IMR-90 (cell line): ENCODE measurements around the gene CEP68. TPM values are rescaled to one million over a fixed set of nuclear protein-coding genes. Genes with fewer than 3 reads are reported as not detected.

ENCODE experiments used
- ATAC-seq: fragments of 200-7000 bp; cut with Tn5 transposase; 2 replicates; pipeline ENCODE4 v1.9.1; 2020; ENCODE audit warnings: low read depth, mild to moderate bottlenecking, moderate library complexity
- BruUV-seq: library from RNA; stranded (reverse); fragments of 400-500 nt; replicated peaks from 2 replicates; lab custom pipeline; 2021; lab: Mats Ljungman, UMichigan
- CTCF ChIA-PET: fragments of 300-600 bp; formaldehyde crosslinking; extraction: SDS; loops from one replicate; lab custom pipeline; 2021; ENCODE audit warnings: antibody characterized with exemption; lab: Yijun Ruan, JAX
- POLR2A ChIA-PET: fragments of 300-600 bp; sonication (Branson Sonifier 250); formaldehyde crosslinking; loops from one replicate; lab custom pipeline; 2022; ENCODE audit warnings: antibody characterized with exemption; ENCODE audit not compliant: unreplicated experiment; lab: Charles Lee
- DNase-seq: peaks from one replicate; pipeline ENCODE4 v3.0.0; 2013
- H2AFZ ChIP-seq: replicated peaks from 2 replicates; pipeline ENCODE3; 2013; ENCODE audit warnings: low read length, mild to moderate bottlenecking; ENCODE audit not compliant: poor library complexity
- H2AK5ac ChIP-seq: 2 replicates; pipeline ENCODE4 v1.6.1; 2013; ENCODE audit warnings: low read depth, low read length, inconsistent platforms
- H2AK9ac ChIP-seq: replicated peaks from 2 replicates; pipeline ENCODE3; 2013; ENCODE audit warnings: mild to moderate bottlenecking, low read depth, low read length, moderate library complexity; ENCODE audit not compliant: poor library complexity
- H2BK120ac ChIP-seq: 2 replicates; pipeline ENCODE4 v1.6.1; 2013; ENCODE audit warnings: low read depth, low read length, inconsistent platforms
- H2BK15ac ChIP-seq: 3 replicates; pipeline ENCODE4 v1.6.1; 2013; ENCODE audit warnings: low read depth, low read length, inconsistent platforms
- H2BK20ac ChIP-seq: 2 replicates; pipeline ENCODE4 v1.6.1; 2013; ENCODE audit warnings: low read depth, mild to moderate bottlenecking, inconsistent platforms, low read length, moderate library complexity
- H2BK5ac ChIP-seq: 2 replicates; pipeline ENCODE4 v1.6.1; 2013; ENCODE audit warnings: mild to moderate bottlenecking, low read depth, low read length, inconsistent platforms; ENCODE audit not compliant: poor library complexity, severe bottlenecking
- H3K14ac ChIP-seq: replicated peaks from 2 replicates; pipeline ENCODE4 v1.6.1; 2013; ENCODE audit warnings: low read depth, low read length, inconsistent platforms
- H3K18ac ChIP-seq: 2 replicates; pipeline ENCODE4 v1.6.1; 2013; ENCODE audit warnings: low read depth, low read length, control low read depth
- H3K23ac ChIP-seq: 2 replicates; pipeline ENCODE4 v1.6.1; 2013; ENCODE audit warnings: low read depth, low read length, inconsistent platforms
- H3K27ac ChIP-seq: 2 replicates; pipeline ENCODE4 v1.5.1; 2013; ENCODE audit warnings: mild to moderate bottlenecking, control low read depth, low read length; ENCODE audit not compliant: insufficient read depth
- H3K27me3 ChIP-seq: 2 replicates; pipeline ENCODE4 v1.6.1; 2013; ENCODE audit warnings: low read length; ENCODE audit not compliant: control insufficient read depth, insufficient read depth
- H3K36me3 ChIP-seq: 2 replicates; pipeline ENCODE4 v1.6.1; 2013; ENCODE audit warnings: low read length, mixed read lengths; ENCODE audit not compliant: control insufficient read depth, insufficient read depth
- H3K4ac ChIP-seq: 2 replicates; pipeline ENCODE4 v1.6.1; 2013; ENCODE audit warnings: low read depth, low read length, inconsistent platforms
- H3K4me1 ChIP-seq: 2 replicates; pipeline ENCODE4 v1.6.1; 2013; ENCODE audit warnings: low read length, mixed read lengths; ENCODE audit not compliant: control insufficient read depth, insufficient read depth
- H3K4me2 ChIP-seq: 2 replicates; pipeline ENCODE4 v1.6.1; 2013; ENCODE audit warnings: low read depth, mild to moderate bottlenecking, control low read depth, low read length, moderate library complexity
- H3K4me3 ChIP-seq: 2 replicates; pipeline ENCODE4 v1.5.1; 2013; ENCODE audit warnings: low read depth, mild to moderate bottlenecking, control low read depth, low read length, moderate library complexity; ENCODE audit not compliant: insufficient read depth
- H3K56ac ChIP-seq: 2 replicates; pipeline ENCODE4 v1.6.1; 2013; ENCODE audit warnings: low read length, inconsistent platforms; ENCODE audit not compliant: insufficient read depth; ENCODE audit errors: extremely low read depth
- H3K79me1 ChIP-seq, 2 experiments: 2 replicates each; pipeline ENCODE4 v1.6.1; 2013; ENCODE audit warnings: low read length in 2 of 2, inconsistent platforms in 1 of 2, low read depth in 1 of 2
- H3K9ac ChIP-seq: 2 replicates; pipeline ENCODE4 v1.6.1; 2013; ENCODE audit warnings: low read depth, low read length, control low read depth
- H3K9me1 ChIP-seq: 2 replicates; pipeline ENCODE4 v1.6.1; 2013; ENCODE audit warnings: low read length, inconsistent platforms; ENCODE audit not compliant: insufficient read depth
- H3K9me3 ChIP-seq: 2 replicates; pipeline ENCODE4 v1.6.1; 2013; ENCODE audit warnings: low read length; ENCODE audit not compliant: control insufficient read depth, insufficient read depth
- H4K20me1 ChIP-seq: 2 replicates; pipeline ENCODE4 v1.6.1; 2013; ENCODE audit warnings: low read length, inconsistent platforms; ENCODE audit not compliant: insufficient read depth
- H4K5ac ChIP-seq: 2 replicates; pipeline ENCODE4 v1.6.1; 2013; ENCODE audit warnings: mild to moderate bottlenecking, low read depth, low read length, control low read depth
- H4K8ac ChIP-seq, 2 experiments: 2 replicates each; pipeline ENCODE4 v1.6.1; 2013; ENCODE audit warnings: low read depth in 2 of 2, low read length in 2 of 2, control low read depth in 1 of 2, inconsistent platforms in 1 of 2
- H4K91ac ChIP-seq: 2 replicates; pipeline ENCODE4 v1.6.1; 2013; ENCODE audit warnings: low read depth, low read length, inconsistent platforms; ENCODE audit not compliant: insufficient read depth
- CEBPB ChIP-seq: IDR thresholded peaks from 2 replicates; pipeline ENCODE4 v1.6.1; 2012; ENCODE audit warnings: low read depth, low read length, improper control_type of control experiment
- CHD1 ChIP-seq: IDR thresholded peaks from 2 replicates; pipeline ENCODE4 v1.6.1; 2012; ENCODE audit warnings: low read depth, low read length, improper control_type of control experiment
- FOS ChIP-seq: fragments of 150-350 bp; IDR thresholded peaks from 2 replicates; pipeline ENCODE4 v1.6.1; 2016; ENCODE audit warnings: low read depth, low read length
- MXI1 ChIP-seq: IDR thresholded peaks from 2 replicates; pipeline ENCODE4 v1.6.1; 2012; ENCODE audit warnings: low read depth, mild to moderate bottlenecking, low read length, moderate library complexity, borderline replicate concordance
- NFE2L2 ChIP-seq: fragments of 150-350 bp; IDR thresholded peaks from 2 replicates; pipeline ENCODE4 v1.6.1; 2016; ENCODE audit warnings: low read depth, mild to moderate bottlenecking, low read length
- RCOR1 ChIP-seq: IDR thresholded peaks from 2 replicates; pipeline ENCODE4 v1.6.1; 2012; ENCODE audit warnings: mild to moderate bottlenecking, low read length, improper control_type of control experiment; ENCODE audit not compliant: insufficient replicate concordance
- RFX5 ChIP-seq: IDR thresholded peaks from 2 replicates; pipeline ENCODE4 v1.8.0; 2012; ENCODE audit warnings: low read depth, mild to moderate bottlenecking, low read length, moderate library complexity
- SMC3 ChIP-seq: fragments of 150-350 bp; IDR thresholded peaks from 2 replicates; pipeline ENCODE4 v1.6.1; 2016; ENCODE audit warnings: low read depth, mild to moderate bottlenecking, antibody characterized with exemption, low read length, moderate library complexity
- dilution Hi-C: fragments of 300-500 bp; cut with HindIII; formaldehyde crosslinking; loops from one replicate; pipeline ENCODE4 v1.14.3; 2018; ENCODE audit warnings: low sequenced_read_pairs; ENCODE audit not compliant: unreplicated experiment
- in situ Hi-C: fragments of 300-500 bp; cut with MboI; formaldehyde crosslinking; loops from 3 replicates; pipeline ENCODE4 v1.14.3; 2019; ENCODE audit warnings: low sequenced_read_pairs, inconsistent platforms, mixed read lengths
- intact Hi-C: fragments of 100-400 bp; cut with micrococcal nuclease; formaldehyde crosslinking; loops from 2 replicates; pipeline ENCODE4 v1.10.0; 2022
- polyA plus RNA-seq, 3 experiments: library from polyadenylated mRNA; depleted of rRNA; stranded (reverse); fragments of >200 nt; gene quantifications; 2 replicates each; pipeline ENCODE4 v1.2.3, GENCODE V29; 2012; ENCODE audit warnings: low replicate concordance in 1 of 3
- total RNA-seq: library from RNA; depleted of rRNA; stranded (reverse); fragments of >200 nt; gene quantifications from 2 replicates; pipeline ENCODE4 v1.2.3, GENCODE V29; 2012
- TF ChIP-seq, protein P1 (sequence below): conservative IDR thresholded peaks from 2 replicates; pipeline ENCODE4 v1.5.1; 2012; ENCODE audit warnings: mild to moderate bottlenecking, low read depth, low read length, improper control_type of control experiment
- TF ChIP-seq, protein P2 (sequence below): fragments of 150-350 bp; IDR thresholded peaks from 2 replicates; pipeline ENCODE4 v1.6.1; 2016; ENCODE audit warnings: low read depth, mild to moderate bottlenecking, low read length, moderate library complexity, borderline replicate concordance
- TF ChIP-seq, protein P3 (sequence below): fragments of 150-350 bp; IDR thresholded peaks from 2 replicates; pipeline ENCODE4 v1.6.1; 2017; ENCODE audit warnings: mild to moderate bottlenecking, antibody characterized with exemption, low read length, low read depth

Gene CEP68
- total and polyA plus RNA-seq, 2 of the 4 experiments (the other 2 are of a cell fraction): 5.5 to 5.6 TPM

DNA sequence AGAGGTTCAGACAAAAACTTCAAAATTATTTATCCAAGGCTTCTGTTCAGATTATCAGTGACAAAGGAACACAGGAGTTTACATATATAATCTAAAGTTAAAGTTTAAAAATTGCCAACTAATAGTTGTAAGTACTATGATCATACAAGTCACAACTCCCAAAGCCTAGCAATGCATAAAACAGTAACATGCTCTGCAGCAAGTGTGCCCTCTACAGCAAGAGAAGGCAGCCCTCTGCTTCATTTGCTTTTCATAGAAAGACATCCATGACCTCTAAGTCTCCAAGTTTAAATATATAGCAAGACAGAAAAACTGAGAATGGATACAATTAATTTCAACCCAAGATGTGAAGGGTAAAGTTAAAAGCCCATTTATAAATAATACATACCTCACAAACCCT is 60.4 kb downstream of the CEP68 start:
- Histone ChIP-seq H3K27ac (no peak overlapping the region), H2AK9ac (no peak overlapping the region), H2BK20ac (no peak overlapping the region), H2BK5ac (no peak overlapping the region), H3K79me1 (peaks cover 2 to 53% of the 10 kb centered on the region in 2 experiments; a peak in 3 of 4 replicates), H3K18ac (no peak overlapping the region), H3K27me3 (no peaks in the 10 kb centered on the region), H2AK5ac (no peak overlapping the region), H4K5ac (no peak overlapping the region), H3K4me2 (no peak overlapping the region), H3K4me3 (no peak overlapping the region), H3K9me1 (peaks cover 19% of the 10 kb centered on the region), H3K36me3 (0 out of 2 replicates have a peak, but pooled peaks cover 2% of the 10 kb centered on the region), H3K56ac (no peak overlapping the region), H3K23ac (no peak overlapping the region), H2BK120ac (no peak overlapping the region), H3K4me1 (peaks cover 4% of the 10 kb centered on the region), H4K20me1 (peaks cover 99% of the 10 kb centered on the region), H3K9me3 (no peaks in the 10 kb centered on the region), H2AFZ (no peak overlapping the region), H3K4ac (no peak overlapping the region), H2BK15ac (no peak overlapping the region), H3K14ac (no peak overlapping the region), H4K8ac (no peak overlapping the region), H4K91ac (no peak overlapping the region), H3K9ac (no peak overlapping the region)
- POLR2A ChIA-PET: no interaction called here
- no peak for TF ChIP-seq CEBPB
- TF ChIP-seq, protein P1, sequence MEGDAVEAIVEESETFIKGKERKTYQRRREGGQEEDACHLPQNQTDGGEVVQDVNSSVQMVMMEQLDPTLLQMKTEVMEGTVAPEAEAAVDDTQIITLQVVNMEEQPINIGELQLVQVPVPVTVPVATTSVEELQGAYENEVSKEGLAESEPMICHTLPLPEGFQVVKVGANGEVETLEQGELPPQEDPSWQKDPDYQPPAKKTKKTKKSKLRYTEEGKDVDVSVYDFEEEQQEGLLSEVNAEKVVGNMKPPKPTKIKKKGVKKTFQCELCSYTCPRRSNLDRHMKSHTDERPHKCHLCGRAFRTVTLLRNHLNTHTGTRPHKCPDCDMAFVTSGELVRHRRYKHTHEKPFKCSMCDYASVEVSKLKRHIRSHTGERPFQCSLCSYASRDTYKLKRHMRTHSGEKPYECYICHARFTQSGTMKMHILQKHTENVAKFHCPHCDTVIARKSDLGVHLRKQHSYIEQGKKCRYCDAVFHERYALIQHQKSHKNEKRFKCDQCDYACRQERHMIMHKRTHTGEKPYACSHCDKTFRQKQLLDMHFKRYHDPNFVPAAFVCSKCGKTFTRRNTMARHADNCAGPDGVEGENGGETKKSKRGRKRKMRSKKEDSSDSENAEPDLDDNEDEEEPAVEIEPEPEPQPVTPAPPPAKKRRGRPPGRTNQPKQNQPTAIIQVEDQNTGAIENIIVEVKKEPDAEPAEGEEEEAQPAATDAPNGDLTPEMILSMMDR: no peak
- no peak for TF ChIP-seq FOS
- TF ChIP-seq NFE2L2: no peak
- TF ChIP-seq, protein P2, sequence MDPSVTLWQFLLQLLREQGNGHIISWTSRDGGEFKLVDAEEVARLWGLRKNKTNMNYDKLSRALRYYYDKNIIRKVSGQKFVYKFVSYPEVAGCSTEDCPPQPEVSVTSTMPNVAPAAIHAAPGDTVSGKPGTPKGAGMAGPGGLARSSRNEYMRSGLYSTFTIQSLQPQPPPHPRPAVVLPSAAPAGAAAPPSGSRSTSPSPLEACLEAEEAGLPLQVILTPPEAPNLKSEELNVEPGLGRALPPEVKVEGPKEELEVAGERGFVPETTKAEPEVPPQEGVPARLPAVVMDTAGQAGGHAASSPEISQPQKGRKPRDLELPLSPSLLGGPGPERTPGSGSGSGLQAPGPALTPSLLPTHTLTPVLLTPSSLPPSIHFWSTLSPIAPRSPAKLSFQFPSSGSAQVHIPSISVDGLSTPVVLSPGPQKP: no peak
- TF ChIP-seq MXI1: no peak
- TF ChIP-seq SMC3: no peak
- TF ChIP-seq, protein P3, sequence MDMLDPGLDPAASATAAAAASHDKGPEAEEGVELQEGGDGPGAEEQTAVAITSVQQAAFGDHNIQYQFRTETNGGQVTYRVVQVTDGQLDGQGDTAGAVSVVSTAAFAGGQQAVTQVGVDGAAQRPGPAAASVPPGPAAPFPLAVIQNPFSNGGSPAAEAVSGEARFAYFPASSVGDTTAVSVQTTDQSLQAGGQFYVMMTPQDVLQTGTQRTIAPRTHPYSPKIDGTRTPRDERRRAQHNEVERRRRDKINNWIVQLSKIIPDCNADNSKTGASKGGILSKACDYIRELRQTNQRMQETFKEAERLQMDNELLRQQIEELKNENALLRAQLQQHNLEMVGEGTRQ: no peak
- TF ChIP-seq CHD1: no peak
- TF ChIP-seq RCOR1: no peak
- no peak for TF ChIP-seq RFX5
- ATAC-seq (no peak), DNase-seq (no peak)
- in situ Hi-C loops (no loop called here), intact Hi-C loops (no loop called here), dilution Hi-C loops (no loop called here)
- CTCF ChIA-PET: no interaction called here
- no TSS peak for BruUV-seq
